Measurements from ENCODE around the gene OSBPL1A. TPM values are rescaled to one million over a fixed set of nuclear protein-coding genes. Genes with fewer than 3 reads are reported as not detected.
A peak's percentile ranks its signal among the peaks of the same experiment; 100 is the strongest.

OSBPL1A gene
- total RNA-seq, 2 donors from 2014 or later = 57.0 to 86.7 TPM

DNA sequence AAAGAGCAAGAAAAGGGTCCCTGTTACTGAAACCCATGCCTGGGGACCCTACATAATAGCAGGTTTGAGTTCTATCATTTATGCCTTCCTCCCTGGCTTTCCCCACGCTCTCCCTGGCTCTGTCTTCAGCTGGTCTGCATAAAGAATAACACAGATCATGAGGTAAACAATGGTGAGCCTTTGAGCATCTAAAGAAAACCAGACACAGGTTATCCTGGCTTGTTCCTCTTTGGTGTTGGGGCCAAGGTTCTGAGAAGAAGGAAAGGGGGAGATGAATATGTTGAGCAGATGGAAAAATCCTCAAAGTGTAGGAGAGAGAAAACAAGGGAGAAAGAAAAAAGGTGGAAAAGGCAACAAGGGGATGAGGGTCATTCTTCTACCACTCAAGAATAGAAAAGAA is 131.5 kb downstream of the OSBPL1A start:
- Histone ChIP-seq H3K4me3 (no peak overlapping the region), H3K4me1 (peaks cover 0 to 19% of the 10 kb centered on the region in 2 donors), H3K9me3 (peaks cover 0 to 6% of the 10 kb centered on the region in 2 donors), H3K36me3 (no peaks in the 10 kb centered on the region), H3K27me3 (no peaks in the 10 kb centered on the region), H3K27ac (no peak overlapping the region)
- no peak for DNase-seq (ENCODE audit: low spot score)
- TF ChIP-seq, protein P1, sequence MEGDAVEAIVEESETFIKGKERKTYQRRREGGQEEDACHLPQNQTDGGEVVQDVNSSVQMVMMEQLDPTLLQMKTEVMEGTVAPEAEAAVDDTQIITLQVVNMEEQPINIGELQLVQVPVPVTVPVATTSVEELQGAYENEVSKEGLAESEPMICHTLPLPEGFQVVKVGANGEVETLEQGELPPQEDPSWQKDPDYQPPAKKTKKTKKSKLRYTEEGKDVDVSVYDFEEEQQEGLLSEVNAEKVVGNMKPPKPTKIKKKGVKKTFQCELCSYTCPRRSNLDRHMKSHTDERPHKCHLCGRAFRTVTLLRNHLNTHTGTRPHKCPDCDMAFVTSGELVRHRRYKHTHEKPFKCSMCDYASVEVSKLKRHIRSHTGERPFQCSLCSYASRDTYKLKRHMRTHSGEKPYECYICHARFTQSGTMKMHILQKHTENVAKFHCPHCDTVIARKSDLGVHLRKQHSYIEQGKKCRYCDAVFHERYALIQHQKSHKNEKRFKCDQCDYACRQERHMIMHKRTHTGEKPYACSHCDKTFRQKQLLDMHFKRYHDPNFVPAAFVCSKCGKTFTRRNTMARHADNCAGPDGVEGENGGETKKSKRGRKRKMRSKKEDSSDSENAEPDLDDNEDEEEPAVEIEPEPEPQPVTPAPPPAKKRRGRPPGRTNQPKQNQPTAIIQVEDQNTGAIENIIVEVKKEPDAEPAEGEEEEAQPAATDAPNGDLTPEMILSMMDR (IDR thresholded peaks at IDR 0.05) = no peak

DNA sequence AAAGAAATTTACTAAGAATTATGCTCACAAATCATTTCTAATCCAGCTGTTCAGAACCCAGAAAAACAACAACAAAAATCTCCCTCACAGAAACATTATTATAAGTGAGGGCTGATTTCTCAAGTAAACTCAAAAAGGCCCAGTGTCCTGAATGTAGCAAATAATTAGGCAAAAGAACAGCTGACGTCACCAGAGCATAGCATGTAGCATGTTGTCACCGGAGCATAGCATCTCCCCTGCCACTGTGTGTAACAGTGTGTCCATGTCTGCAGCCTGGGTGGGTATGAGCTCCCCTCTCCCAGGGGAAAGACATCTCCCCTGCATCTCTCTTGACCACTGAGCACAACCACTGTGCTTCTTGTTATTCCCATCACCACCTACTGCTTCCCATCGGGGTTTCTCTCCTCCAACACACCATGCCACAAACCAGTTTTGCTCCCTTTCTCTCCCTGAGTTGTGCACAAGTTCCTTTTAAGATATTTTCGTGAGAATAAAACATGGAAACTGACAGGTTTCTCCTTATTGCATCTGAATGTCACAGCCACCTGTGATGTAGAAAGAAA is 132.0 kb downstream of the OSBPL1A start:
- no peak for DNase-seq (ENCODE audit: low spot score)
- Histone ChIP-seq H3K27ac (no peak overlapping the region), H3K4me1 (peaks cover 0 to 21% of the 10 kb centered on the region in 2 donors), H3K9me3 (peaks cover 0 to 6% of the 10 kb centered on the region in 2 donors), H3K27me3 (no peaks in the 10 kb centered on the region), H3K4me3 (no peak overlapping the region), H3K36me3 (no peaks in the 10 kb centered on the region)
- TF ChIP-seq, protein P1 (IDR thresholded peaks at IDR 0.05) = no peak

- H3K4me3 ChIP-seq = no peak overlapping the region
- H3K9me3 ChIP-seq = peaks cover 0 to 6% of the 10 kb centered on the region in 2 donors
- no peaks in the 10 kb centered on the region for H3K36me3 ChIP-seq
- H3K27me3 ChIP-seq = no peaks in the 10 kb centered on the region
- TF ChIP-seq, protein P1 (IDR thresholded peaks at IDR 0.05) = no peak
- DNase-seq (ENCODE audit: low spot score) = no peak
- peaks cover 0 to 21% of the 10 kb centered on the region in 2 donors for H3K4me1 ChIP-seq
- H3K27ac ChIP-seq = peak overlapping the region in 1 of 2 donors; percentile 6
Observed at GRCh38 chr18:24263050-24263449, 134.6 kb downstream of the OSBPL1A start.

- no peaks in the 10 kb centered on the region for H3K27me3 ChIP-seq
- no peak for DNase-seq (ENCODE audit: low spot score)
- H3K9me3 ChIP-seq = peaks cover 0 to 2% of the 10 kb centered on the region in 2 donors
- no peak overlapping the region for H3K4me3 ChIP-seq
- peak overlapping the region in 1 of 2 donors; percentile 11 for H3K27ac ChIP-seq
- no peaks in the 10 kb centered on the region for H3K36me3 ChIP-seq
- H3K4me1 ChIP-seq = peaks cover 0 to 21% of the 10 kb centered on the region in 2 donors
- TF ChIP-seq, protein P1 (IDR thresholded peaks at IDR 0.05) = no peak
Observed at GRCh38 chr18:24262087-24262486, 135.5 kb downstream of the OSBPL1A start.

DNA sequence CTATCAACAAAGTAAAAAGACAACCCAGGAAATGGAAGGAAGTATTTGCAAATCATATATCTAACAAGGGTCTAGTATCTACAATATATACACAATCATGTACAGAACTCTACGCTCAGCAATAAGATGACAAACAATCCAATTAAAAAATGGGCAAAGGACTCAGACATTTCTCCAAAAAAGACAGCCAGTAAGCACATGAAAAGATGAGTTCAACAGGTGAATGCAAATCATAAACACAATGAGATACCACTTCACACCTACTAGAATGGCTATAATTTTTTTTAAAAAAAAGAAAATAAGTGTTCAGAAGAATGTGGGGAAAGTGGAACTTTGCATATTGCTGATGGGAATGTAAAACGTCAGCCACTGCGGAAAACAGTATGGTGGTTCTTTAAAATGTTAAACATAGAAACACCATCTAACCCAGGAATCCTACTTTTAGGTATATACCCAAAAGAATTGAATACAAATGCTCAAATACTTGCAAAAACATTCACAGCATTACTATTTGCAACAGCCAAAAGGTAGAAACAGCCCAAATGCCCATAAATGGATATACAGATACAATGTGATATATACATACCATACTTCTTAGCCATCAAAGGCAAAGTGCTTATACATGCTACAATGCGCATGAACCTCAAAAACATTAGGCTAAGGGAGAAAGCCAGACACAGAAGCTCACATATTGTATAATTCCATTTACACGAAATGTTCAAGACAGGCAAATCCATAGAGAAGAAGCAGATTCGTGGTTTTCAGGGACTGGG is 137.6 kb downstream of the OSBPL1A start:
- TF ChIP-seq, protein P1 (IDR thresholded peaks at IDR 0.05) = no peak
- Histone ChIP-seq H3K27ac (no peak overlapping the region), H3K27me3 (no peaks in the 10 kb centered on the region), H3K36me3 (no peaks in the 10 kb centered on the region), H3K4me3 (no peak overlapping the region), H3K4me1 (peaks cover 0 to 21% of the 10 kb centered on the region in 2 donors), H3K9me3 (no peaks in the 10 kb centered on the region)
- no peak for DNase-seq (ENCODE audit: low spot score)

All from right atrium auricular region (tissue), 2 donors.